Fibroblast of peridontal ligament (primary cell): ENCODE results near the gene CDK5R2.
"Not testable (repeated sequence)": the region's sequence is repeated elsewhere in the genome, so short reads cannot be mapped to it uniquely, and the experiment has no call there.

Source experiments
- DNase-seq: peaks from one replicate; pipeline ENCODE4 v3.0.0-alpha.2; 2010; ENCODE audit errors: extremely low read depth

CDK5R2 gene

GRCh38 chr2:218959141-218959731 lies at the start of gene CDK5R2:
Gene CDK5R2, plus strand, starts transcription at chr2:218959666. Its CDS starts 155 bp downstream, at chr2:218959821.
- peak; percentile 58 for DNase-seq

GRCh38 chr2:218910741-218911140 lies 48.7 kb upstream of the CDK5R2 start:
- DNase-seq = no peak

- DNase-seq = no peak
Measured at GRCh38 chr2:218920504-218920903, 39.0 kb upstream of the CDK5R2 start.

- no peak for DNase-seq
Measured at GRCh38 chr2:218924757-218925156, 34.7 kb upstream of the CDK5R2 start.

GRCh38 chr2:218925434-218925833 lies 34.0 kb upstream of the CDK5R2 start:
- DNase-seq = no peak

- DNase-seq = no peak
Measured at GRCh38 chr2:218927422-218927821, 32.0 kb upstream of the CDK5R2 start.

- DNase-seq = no peak
Measured at GRCh38 chr2:218927876-218928275, 31.6 kb upstream of the CDK5R2 start.

- not testable (repeated sequence) for DNase-seq
Measured at GRCh38 chr2:218930488-218930887, 29.0 kb upstream of the CDK5R2 start.

- not testable (repeated sequence) for DNase-seq
Measured at GRCh38 chr2:218931751-218932150, 27.7 kb upstream of the CDK5R2 start.

- DNase-seq = no peak
Measured at GRCh38 chr2:218944759-218945404, 14.6 kb upstream of the CDK5R2 start.

GRCh38 chr2:218946621-218947020 lies 12.8 kb upstream of the CDK5R2 start:
- DNase-seq = no peak

GRCh38 chr2:218952160-218952559 lies 7.3 kb upstream of the CDK5R2 start:
- DNase-seq = no peak

GRCh38 chr2:218953366-218953954 lies 6.0 kb upstream of the CDK5R2 start:
- DNase-seq = no peak

- DNase-seq = no peak
Measured at GRCh38 chr2:218954541-218955300, 4.7 kb upstream of the CDK5R2 start.

- no peak for DNase-seq
Measured at GRCh38 chr2:218956039-218956438, 3.4 kb upstream of the CDK5R2 start.

GRCh38 chr2:218957671-218958070 lies 1.8 kb upstream of the CDK5R2 start:
- DNase-seq = no peak

GRCh38 chr2:218958276-218958675 lies 1.2 kb upstream of the CDK5R2 start:
- no peak for DNase-seq

GRCh38 chr2:218959761-218960308 lies 369 bp downstream of the CDK5R2 start:
- DNase-seq = no peak

- no peak for DNase-seq
Measured at GRCh38 chr2:218960309-218961165, 1.1 kb downstream of the CDK5R2 start.

GRCh38 chr2:218961229-218961628 lies 1.8 kb downstream of the CDK5R2 start:
- no peak for DNase-seq
